ENCODE results near the gene NRP2.

DNA sequence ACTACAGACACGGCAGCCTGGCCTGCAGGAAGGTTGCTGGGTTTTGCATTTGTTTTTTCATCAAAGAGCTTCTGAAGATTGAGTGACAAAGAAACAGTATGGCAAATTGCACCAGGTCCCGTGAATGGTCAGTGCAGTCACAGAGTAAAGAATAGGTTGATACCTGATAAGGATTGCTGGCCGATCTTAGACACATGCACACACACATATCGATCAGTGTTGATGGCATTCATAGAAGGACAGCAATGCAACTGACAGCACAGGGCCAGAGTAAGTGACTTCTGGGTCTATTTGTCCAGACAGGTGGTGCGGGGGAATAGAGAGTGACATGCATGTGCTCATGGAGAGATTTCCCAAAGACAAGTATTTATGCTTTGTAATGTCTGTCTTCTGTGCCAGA, 42.8 kb downstream of the NRP2 start:
- TF ChIP-seq ZNF274 (IDR thresholded peaks at IDR 0.05; ENCODE audit: low read depth, low read length) (no peak), YY1 (IDR thresholded peaks at IDR 0.05; ENCODE audit: insufficient read depth, insufficient read length) (no peak), SUZ12 (IDR thresholded peaks at IDR 0.05; ENCODE audit: extremely low read depth, insufficient read depth, insufficient read length) (no peak)

Data from NT2/D1 (cell line).